Measurements from ENCODE around the gene RBBP6. TPM values are rescaled to one million over a fixed set of nuclear protein-coding genes. Genes with fewer than 3 reads are reported as not detected.

RBBP6 gene
- total RNA-seq, 1 donor from 2014 or later: 28.4 TPM

DNA sequence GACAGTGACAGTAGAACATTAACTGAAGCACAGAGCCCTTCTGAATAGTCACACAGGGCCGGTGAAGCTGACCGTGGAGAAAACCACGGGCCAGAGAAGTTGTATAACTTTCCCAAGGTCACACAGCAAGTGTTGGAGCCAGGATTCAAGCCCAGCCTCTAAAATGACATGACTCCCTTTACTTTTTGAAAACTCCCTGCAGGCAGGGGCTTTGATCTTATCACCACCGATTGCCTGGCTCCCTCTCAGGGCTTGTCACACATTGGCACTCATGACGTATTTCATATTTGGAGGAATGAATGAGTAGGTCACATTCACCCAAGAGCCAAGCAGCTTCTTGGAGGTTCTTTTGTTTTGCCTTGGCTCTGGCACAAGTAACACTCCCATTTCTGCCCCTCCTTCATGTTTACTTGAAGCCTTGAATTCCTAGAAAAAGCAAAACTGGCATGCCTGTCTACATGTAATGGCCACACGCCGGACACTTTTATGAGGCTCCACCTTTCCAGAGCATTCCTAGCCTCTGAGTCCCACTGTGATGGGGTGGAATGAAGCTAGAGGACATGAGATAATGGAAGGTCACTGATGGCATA is 13.3 kb upstream of the RBBP6 start:
- ATAC-seq: peak; percentile 57

DNA sequence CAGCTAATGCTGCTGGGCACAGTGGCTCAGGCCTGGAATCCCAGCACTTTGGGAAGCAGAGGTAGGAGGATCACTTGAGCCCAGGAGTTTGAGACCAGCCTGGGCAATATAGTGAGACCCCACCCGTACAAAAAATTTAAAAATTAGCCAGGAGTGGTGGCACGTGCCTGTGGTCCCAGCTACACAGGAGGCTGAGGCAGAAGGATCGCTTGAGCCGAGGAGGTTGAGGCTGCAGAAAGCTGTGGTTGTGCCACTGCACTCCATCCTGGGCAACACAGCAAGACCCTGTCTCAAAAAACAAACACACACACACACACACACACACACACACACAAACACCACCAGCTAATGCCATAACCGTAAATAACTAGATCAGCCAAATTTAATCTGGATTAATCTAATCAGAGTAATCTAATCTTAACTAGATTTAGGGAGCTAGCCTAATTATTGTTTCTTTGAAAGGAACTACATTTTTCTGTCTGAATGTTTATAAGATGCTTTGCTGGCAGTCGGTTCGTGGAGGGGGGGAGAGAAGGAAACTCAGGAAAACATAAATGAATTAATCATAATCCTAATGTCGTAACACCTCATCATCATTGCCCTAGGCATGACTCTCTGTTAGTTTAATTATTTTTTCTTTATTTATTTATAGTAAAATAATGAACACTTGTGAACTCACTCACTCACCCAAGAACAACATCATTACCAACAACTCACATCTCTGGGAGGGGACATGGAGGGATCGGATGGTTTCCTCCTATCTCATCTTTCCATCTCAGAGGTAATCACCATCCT is 12.5 kb upstream of the RBBP6 start:
- ATAC-seq: no peak

DNA sequence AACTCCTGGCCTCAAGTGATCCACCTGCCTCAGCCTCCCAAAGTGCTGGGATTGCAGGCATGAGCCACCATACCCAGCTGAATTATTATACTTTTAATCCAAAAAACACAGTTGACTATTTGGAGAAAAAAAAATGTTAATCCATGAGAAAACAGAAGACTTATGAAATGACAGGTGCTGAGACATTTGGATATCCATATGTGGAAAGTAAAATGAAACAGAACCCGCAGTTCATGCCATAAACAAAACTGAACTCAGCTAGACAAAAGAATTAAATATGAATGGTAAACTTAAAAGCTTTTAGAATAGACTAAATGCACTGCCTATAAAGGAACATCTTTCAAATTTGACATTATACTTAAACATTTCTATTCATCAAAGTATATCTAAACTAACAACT is 8.2 kb upstream of the RBBP6 start:
- no peak for ATAC-seq

DNA sequence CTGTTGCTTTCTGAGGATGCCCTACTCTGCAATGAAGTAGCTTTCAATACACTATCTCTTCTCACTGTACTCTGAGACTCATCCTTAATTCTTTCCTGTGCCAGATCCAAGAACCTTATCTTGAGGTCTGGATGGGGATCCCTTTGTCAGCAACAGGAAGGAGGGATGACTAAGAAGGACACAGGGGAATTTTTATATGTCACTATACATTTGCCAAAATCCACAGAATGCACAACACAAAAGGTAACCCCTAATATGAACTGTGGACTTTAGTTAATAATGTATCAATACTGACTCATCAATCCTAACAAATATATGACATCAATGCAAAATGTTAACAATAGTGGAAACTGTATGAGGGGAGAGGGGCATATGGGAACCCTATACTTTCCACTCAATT is 4.7 kb upstream of the RBBP6 start:
- ATAC-seq: no peak

DNA sequence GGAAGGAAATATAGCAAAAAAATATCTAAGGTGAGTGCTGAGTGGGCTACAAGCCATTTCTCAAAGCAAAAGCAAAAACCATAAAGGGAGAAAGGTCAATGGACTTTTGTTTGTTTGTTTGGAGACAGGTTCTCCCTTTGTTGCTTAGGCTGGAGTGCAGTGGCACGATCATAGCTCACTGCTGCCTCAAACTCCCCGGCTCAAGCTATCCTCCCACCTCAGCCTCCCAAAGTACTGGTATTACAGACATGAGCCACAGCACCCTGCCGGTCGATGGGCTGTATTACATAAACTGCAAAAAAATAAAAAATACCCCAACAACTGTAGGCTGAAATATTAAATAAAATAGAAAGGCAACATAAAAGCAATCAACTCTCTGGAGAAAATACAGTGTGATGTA is 3.5 kb upstream of the RBBP6 start:
- no peak for ATAC-seq

DNA sequence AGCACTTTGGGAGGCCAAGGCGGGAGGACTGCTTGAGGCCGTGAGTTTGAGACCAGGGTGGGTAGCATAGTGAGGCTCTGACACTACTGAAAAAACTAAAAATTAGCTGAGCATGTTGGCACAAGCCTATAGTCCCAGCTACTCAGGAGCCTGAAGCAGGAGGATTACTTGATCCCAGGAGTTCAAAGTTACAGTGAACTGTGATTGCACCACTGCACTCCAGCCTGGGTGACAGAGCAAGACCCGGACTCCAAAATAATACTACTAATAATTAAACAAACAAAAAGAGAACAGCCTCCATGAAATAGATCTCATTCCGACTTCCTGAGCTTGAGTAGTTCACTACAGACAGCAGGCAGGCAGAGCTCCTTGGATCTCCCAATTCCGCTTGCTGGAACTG is 2.7 kb upstream of the RBBP6 start:
- ATAC-seq: no peak

DNA sequence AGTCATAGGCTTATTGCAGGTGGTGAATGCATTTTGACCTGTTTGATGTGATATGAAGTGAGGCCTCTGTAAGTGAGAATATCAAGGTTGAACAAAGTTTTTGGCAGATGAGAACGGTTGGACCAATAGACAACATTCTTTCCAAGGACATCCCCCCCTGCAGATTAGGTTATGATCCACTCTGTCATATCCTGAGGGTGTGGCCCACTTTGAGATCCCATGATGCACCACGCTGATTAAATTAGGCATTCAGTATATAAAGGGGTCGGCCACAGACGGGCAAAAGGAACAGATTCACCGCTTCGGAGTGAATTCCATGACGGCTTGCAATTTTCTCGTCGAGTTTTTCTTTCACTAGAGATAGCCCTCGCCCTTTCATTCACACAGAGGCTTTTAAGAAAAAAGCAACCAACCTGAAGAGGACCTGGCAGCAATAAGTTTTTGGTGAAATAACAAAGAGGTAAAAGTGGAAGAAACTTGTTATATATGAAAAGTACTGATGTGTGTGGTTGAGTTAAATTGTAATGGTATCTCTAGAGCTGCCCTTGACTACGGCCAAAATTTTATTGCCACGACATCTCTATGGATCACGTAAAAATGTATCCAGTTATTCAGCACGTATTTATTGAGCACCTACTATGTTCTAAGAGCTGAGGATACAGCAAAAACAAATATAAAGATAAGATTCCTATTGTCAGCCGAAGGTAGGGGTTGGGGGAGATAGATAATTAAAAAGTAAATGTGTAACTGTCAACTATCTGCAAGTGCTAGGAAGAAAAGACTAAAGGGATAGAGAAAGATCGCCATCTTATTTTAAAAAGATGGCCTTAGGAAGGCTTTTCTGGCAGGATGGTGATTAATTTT is 1.7 kb upstream of the RBBP6 start:
- no peak for ATAC-seq

DNA sequence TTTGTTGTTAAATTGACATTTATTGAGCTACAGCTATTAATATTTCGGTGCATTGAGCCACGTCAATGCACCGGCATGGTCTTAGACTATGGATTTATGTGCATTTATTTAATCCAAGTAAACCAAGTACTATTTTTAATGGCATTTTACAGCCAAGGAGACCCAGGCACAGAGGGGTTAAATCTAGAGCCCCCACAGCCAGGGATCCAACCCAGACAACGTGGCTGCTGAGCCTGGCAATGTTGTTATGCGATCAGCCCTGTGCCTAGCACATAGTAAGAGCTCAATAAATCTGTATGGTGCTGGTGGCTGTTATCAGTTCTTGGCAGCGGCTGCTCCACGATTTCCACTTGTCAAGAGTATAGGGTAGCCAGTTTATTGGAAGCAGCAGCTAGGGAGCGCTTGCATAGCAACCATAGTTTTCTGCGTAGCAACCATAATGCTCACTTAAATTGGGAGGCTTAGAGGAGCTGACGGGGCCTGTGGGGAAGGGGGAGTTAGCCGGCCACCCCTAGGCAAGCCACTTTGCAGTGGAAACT is 541 bp upstream of the RBBP6 start:
- peak; percentile 39 for ATAC-seq

DNA sequence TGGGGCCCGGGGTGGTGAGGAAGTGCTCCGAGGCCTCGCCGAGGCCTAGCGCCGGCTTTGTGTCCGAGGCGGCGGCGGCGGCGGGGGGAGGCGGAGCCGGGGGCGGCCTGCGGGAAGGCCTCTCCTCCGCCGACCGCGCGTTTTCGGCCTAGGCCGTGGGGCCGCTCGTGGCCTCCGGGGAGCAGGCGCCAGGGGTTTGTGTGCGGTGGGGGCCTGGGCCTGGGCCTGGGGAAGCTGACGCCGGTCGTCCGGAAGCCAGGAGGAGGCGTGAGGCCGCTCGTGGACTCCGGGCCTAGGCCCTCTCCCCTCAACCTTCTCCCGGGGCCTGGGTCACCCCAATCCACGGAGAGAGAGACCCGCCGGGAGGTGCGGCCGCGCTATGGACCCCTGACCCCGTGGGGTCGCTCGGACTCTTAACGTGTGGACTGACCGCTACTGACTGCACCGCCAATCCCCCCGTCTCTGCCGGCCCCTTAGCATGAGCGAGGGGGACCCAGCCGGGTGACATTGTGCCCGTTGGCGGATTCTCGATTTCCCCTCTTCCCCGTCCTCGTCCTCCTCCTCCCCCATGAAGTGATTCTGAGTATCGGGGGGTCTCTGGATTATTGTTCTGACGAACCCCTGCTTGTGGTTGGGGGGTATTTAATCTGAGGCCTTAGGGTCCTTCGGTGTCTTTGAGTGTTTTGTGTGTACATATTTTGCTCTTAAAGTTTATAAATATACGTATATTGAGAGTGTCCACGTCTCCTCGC is 660 bp downstream of the RBBP6 start:
- ATAC-seq: peak; percentile 66

DNA sequence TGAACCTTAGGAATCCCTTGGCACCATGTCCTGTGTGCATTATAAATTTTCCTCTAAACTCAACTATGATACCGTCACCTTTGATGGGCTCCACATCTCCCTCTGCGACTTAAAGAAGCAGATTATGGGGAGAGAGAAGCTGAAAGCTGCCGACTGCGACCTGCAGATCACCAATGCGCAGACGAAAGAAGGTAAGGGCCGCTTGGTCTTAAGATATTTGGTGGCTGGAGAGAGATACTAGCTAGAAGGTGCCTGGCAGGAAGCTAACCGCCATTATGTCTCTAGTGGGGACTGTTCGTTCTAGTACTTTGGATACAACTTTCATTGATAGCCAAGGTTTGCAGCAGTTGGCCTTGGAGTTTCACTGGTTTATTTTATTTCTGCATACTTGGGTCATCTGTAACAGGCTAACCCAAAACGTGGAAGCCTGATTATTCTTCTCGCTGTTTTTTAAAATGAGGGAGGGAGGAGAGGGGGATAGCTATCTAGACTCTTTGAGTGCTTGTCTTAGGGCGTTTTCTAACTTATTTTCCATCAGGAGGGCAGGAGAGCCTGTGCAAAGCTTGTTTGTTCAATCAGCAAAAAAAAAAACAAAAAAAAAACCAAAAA is 1.3 kb downstream of the RBBP6 start:
- ATAC-seq: no peak

DNA sequence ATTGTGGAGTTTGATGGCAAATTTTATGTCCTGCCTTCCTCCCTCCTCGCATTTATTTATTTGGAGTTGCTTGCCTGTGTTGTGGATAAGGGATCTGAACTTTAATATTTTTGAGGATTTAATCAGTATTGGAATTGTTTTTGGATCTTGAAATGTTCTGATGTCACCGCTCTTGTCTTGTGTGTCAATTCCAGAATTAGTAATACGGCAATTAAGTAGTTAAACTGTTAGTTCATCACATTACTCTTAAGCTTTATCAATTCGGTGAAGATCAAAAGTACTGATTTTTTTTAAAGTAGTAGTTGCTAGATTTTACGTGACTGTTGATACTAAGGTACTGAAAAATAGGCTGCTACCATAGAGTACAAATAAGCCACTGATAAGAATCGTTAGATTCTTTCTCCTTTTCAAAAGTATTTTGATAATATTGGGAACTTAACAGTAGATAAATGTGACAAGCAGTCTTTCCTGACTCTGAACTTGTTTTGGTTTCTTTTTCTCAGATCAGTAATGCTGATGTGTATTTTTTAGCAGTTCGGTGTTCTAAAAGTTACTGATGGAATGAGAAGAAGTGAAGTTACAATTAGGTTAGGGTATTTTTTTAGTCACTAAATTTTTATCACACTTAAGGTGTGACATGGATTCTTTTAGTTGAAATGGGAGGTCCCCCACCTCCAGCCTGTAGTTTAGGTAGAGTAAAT is 2.0 kb downstream of the RBBP6 start:
- no peak for ATAC-seq

DNA sequence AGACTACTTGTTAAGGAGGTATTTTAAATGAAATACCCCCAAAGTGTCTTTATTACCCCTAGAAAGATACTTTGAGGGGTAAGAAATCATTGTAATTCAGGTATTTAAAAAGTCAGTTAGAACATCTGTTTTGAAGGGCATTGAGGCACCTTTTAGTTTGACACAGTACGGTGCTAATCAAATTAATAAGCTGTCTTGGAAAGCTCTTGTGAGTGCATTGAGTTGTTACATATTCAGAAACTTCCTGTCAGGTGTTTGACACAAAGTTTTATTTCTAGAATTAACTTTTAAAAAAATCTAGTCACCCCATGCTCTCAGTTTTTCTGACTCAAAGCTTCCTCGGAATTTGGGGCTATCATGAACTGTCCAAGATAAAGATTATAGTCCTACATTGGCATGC is 4.6 kb downstream of the RBBP6 start:
- ATAC-seq: no peak

DNA sequence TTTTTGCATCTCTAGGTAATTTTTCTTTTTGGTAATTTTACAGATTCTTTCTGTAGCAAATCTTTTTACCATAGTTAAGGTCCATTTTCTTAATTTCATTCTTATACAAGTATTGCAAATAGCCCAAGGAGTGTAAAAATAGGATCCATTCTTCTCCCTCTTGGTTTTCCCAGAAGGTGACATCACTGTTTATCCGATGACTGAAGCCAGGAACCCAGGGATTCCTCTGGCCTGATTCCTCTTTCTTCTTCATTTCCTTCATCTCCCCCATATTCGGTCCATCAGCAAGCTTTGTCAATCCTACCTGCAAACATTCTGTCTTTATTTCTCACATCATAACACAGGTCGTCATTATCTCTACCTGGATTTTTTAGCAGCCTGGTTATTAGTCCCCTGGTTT is 5.3 kb downstream of the RBBP6 start:
- no peak for ATAC-seq

DNA sequence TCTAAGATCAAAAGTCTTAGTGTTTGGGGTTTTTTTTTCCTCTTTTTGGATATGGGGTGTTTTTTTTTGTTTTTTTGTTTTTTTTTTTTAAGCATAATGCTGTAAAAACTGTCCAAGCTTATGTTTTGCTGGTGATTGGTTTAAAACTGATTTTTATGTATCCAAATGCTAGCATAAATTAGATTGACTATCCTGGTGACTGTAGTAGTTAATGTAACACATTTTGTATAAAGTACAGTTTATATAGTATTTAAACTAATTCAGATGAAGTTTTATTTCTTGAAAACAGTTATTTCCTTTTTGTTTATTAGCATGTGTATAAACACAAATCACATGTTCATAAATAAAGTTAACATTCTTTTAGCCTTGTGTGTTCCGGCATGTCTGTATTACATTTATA is 10.9 kb downstream of the RBBP6 start:
- ATAC-seq: no peak

DNA sequence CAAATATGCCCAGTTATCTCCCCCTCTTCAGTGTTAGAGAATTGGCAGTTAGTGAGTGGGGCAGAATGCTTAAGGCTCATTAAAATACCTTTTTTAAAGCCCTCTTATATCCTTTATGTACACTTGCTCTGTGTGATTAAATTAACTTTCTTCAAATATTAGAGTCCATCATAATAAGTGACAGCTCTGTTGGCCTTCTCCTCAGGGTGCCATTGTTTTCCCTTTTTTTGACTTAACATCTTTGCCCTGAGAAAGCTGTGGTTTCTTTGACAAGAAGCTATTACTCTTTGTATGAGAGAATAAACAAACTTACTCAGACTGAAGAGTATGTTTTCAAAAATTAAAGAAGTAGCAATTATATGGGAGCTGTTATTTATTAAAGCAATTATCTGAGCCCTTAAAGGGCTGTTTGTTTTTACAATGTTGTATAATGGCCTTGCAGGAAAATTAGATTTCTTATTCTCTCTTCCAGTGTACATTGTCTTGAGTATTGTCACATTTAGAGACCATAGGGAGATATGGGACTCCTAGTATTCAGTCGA is 13.4 kb downstream of the RBBP6 start:
- no peak for ATAC-seq

DNA sequence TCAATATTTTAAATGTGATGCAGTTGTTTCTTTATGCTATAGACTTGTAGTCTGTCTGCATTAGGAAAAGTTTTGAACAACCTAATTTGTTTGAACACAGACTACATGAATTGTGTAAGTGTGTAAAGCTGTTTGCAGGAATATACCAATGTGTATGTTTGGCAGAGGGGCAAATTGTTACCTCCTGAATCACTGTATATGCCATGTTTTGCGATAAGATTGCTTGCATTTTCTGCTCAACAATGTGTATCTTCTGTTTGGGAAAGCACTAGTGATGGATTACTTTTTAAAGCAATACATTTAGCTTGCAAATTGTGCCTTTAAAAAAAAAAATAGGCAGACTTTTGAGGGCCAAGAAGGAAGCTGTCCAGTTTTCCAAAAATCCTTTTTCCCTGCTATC is 14.6 kb downstream of the RBBP6 start:
- no peak for ATAC-seq

DNA sequence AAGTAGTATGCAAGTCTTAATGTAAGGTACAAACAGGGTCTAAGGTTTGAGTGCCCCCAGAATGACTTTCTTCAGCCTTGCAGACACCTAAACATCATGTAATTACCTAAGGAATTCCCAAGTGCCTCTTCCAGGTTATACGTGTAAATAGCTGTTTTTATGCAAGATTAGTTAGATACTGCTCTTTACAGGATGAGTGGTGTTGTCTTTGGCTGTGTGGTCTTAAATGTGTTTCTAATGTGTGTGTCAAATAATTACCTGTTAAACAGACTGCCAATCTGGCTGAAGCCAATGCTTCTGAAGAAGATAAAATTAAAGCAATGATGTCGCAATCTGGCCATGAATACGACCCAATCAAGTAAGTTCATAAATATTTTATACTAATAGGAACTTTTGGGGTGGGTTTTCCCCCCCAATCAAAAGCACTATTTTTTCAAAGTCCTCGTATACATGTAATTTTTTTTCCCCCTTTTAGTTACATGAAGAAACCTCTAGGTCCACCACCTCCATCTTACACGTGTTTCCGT is 16.0 kb downstream of the RBBP6 start:
- no peak for ATAC-seq

DNA sequence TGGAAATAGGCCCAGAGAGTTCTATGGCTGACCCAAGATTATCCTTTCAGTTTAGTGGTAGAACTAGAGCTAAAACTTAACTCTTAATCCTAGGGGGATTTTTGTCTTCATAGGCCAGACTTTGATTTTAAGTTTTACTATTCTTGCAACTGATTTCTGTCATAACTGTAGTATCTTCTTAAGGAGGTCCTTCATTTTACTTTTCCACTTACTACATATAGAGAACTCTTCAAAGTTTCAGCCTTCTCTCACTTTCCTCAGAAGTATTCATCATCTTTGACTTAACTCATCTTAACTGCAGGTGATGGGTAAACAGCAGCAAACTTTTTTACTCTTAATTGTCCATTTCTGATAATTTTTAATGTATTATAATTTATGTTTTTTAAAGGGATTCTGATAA is 23.4 kb downstream of the RBBP6 start:
- ATAC-seq: no peak

DNA sequence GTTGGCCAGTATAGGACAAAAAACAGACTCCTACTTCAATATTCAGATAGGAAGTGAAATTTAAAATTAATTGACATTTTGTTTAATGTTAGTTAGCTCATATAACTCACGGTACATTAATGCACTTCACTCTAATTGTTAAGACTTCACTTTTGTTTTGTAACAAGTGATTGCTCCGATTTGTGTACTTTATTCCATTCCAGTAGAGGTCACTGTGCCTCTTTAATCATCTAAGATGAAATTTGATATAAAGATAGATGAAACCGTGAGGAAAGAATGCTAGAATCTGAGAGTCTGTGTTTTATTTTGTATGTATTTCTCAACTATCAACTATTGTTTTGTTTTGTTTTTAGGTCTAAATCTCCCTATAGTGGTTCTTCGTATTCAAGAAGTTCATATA is 29.0 kb downstream of the RBBP6 start:
- no peak for ATAC-seq

DNA sequence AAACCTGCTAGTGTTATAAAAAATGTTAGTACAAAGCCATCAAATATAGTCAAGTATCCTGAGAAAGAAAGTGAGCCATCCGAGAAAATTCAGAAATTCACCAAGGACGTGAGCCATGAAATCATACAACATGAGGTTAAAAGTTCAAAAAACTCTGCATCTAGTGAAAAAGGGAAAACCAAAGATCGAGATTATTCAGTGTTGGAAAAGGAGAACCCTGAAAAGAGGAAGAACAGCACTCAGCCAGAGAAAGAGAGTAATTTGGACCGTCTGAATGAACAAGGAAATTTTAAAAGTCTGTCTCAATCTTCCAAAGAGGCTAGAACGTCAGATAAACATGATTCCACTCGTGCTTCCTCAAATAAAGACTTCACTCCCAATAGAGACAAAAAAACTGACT is 31.7 kb downstream of the RBBP6 start:
- no peak for ATAC-seq

DNA sequence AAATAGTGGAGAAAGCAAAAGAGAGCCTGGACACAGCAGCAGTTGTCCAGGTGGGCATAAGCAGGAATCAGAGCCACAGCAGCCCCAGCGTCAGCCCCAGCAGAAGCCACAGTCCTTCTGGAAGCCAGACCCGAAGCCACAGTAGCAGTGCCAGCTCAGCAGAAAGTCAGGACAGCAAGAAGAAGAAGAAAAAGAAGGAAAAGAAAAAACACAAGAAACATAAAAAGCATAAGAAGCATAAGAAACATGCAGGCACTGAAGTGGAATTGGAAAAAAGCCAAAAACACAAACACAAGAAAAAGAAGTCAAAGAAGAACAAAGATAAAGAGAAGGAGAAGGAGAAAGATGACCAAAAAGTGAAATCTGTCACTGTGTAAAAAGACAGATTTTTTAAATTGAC is 32.7 kb downstream of the RBBP6 start:
- no peak for ATAC-seq
